ENCODE data around the gene HAND1. TPM values are rescaled to one million over a fixed set of nuclear protein-coding genes. Genes with fewer than 3 reads are reported as not detected.

Gene HAND1
- total and polyA plus RNA-seq, 9 of the 15 experiments (the other 6 are each of a cell fraction or from before 2014, with no cell fraction given) = not detected

DNA sequence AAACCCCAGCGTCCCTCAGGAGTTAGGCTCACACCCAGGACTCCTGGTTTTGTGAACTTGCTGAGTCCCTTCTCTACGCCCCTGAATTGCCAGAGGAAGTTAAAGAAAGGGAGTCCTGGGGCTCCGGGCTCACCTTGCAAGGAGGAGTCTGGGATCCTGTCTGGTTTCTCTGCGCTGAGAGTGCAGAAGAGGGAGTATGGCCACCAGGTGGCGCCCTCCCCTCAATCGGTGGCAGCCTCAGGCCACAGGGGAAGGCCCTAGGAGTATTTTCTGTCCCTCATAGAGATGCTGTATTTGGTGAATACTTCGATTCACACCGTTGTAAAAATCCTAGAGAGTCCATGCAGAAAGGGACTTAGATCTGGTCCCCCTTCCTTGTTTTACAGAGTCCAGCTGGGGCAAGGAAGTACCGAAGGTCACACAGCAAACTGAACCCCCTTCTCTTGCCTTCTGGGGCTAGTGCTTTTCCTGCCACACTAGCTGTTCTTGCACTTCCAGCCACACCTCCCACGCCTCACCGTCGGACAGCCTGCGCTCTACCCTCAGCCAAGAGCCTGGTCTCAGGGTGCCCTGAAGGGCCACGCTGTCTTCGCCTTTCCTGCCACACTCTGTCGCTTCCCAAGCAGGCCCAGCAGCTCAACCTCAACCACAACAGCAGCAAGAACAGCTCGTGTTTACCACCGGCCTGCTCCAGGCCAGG, 10.2 kb downstream of the HAND1 start (continued):
- no peak for TF ChIP-seq EWSR1 (IDR thresholded peaks at IDR 0.05; ENCODE audit: borderline replicate concordance, low read depth, partially characterized antibody)
- no peak for TF ChIP-seq HNRNPUL1 (IDR thresholded peaks at IDR 0.05; ENCODE audit: low read length)
- TF ChIP-seq ZNF165 (CRISPR knock-in tag; IDR thresholded peaks at IDR 0.05; ENCODE audit: borderline replicate concordance) = no peak
- TF ChIP-seq HEY1 (CRISPR knock-in tag; IDR thresholded peaks at IDR 0.05; ENCODE audit: borderline replicate concordance) = no peak
- TF ChIP-seq, protein P1, sequence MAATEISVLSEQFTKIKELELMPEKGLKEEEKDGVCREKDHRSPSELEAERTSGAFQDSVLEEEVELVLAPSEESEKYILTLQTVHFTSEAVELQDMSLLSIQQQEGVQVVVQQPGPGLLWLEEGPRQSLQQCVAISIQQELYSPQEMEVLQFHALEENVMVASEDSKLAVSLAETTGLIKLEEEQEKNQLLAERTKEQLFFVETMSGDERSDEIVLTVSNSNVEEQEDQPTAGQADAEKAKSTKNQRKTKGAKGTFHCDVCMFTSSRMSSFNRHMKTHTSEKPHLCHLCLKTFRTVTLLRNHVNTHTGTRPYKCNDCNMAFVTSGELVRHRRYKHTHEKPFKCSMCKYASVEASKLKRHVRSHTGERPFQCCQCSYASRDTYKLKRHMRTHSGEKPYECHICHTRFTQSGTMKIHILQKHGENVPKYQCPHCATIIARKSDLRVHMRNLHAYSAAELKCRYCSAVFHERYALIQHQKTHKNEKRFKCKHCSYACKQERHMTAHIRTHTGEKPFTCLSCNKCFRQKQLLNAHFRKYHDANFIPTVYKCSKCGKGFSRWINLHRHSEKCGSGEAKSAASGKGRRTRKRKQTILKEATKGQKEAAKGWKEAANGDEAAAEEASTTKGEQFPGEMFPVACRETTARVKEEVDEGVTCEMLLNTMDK (IDR thresholded peaks at IDR 0.05; ENCODE audit: borderline replicate concordance, insufficient read depth, low read depth, low read length, poor library complexity, severe bottlenecking) = peak; percentile 17
- TF ChIP-seq XRCC5 (IDR thresholded peaks at IDR 0.05; ENCODE audit: low read depth, low read length) = 0 out of 2 replicates have a peak, but pooled peaks have one; percentile 29
- no peak for TF ChIP-seq CHD4 (IDR thresholded peaks at IDR 0.05; ENCODE audit: insufficient read depth, insufficient replicate concordance, low read depth, low read length, poor library complexity, severe bottlenecking)
- no peak for TF ChIP-seq TRIM25 (IDR thresholded peaks at IDR 0.05; ENCODE audit: borderline replicate concordance)
- TF ChIP-seq ATF7 (IDR thresholded peaks at IDR 0.05) = no peak
- TF ChIP-seq MCM2 (IDR thresholded peaks at IDR 0.05; ENCODE audit: low read depth) = no peak
- no peak for TF ChIP-seq ZNF75A (CRISPR knock-in tag; IDR thresholded peaks at IDR 0.05)
- no peak for TF ChIP-seq ARHGAP35 (IDR thresholded peaks at IDR 0.05; ENCODE audit: partially characterized antibody)
- no peak for TF ChIP-seq RBM25 (IDR thresholded peaks at IDR 0.05; ENCODE audit: low read depth, low read length, severe bottlenecking)
- TF ChIP-seq TARDBP (IDR thresholded peaks at IDR 0.05) = no peak
- TF ChIP-seq ZNF239 (CRISPR knock-in tag; IDR thresholded peaks at IDR 0.05) = no peak
- 0 out of 2 replicates have a peak, but pooled peaks have one; percentile 18 for TF ChIP-seq CC2D1A (IDR thresholded peaks at IDR 0.05)
- TF ChIP-seq, protein P2, sequence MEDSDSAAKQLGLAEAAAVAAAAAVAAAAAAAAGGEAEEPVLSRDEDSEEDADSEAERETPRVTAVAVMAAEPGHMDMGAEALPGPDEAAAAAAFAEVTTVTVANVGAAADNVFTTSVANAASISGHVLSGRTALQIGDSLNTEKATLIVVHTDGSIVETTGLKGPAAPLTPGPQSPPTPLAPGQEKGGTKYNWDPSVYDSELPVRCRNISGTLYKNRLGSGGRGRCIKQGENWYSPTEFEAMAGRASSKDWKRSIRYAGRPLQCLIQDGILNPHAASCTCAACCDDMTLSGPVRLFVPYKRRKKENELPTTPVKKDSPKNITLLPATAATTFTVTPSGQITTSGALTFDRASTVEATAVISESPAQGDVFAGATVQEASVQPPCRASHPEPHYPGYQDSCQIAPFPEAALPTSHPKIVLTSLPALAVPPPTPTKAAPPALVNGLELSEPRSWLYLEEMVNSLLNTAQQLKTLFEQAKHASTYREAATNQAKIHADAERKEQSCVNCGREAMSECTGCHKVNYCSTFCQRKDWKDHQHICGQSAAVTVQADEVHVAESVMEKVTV (CRISPR knock-in tag; IDR thresholded peaks at IDR 0.05) = peak; percentile 64
- no peak for TF ChIP-seq ZNF184 (CRISPR knock-in tag; IDR thresholded peaks at IDR 0.05)
